OCI-LY1 (cell line): ENCODE measurements around the gene YPEL2.
A peak's percentile ranks its signal among the peaks of the same experiment; 100 is the strongest.

ENCODE experiments used
- H2AFZ ChIP-seq: fragments of 200-600 bp; sonication (generic), shearing (Covaris generic); 2 replicates; pipeline ENCODE4 v1.6.0; 2014; ENCODE audit warnings: antibody characterized with exemption, mild to moderate bottlenecking, low read length
- H3F3A ChIP-seq: fragments of 200-600 bp; sonication (generic), shearing (Covaris generic); 2 replicates; pipeline ENCODE4 v1.6.0; 2014; ENCODE audit warnings: mild to moderate bottlenecking, antibody characterized with exemption, low read length, moderate library complexity; ENCODE audit not compliant: insufficient read depth
- H3K27ac ChIP-seq: fragments of 200-600 bp; sonication (generic); 2 replicates; pipeline ENCODE4 v1.5.1; 2014; ENCODE audit warnings: low read length, mixed run types, mild to moderate bottlenecking, low read depth; ENCODE audit not compliant: poor library complexity, severe bottlenecking
- H3K27me3 ChIP-seq: fragments of 200-600 bp; sonication (generic); 2 replicates; pipeline ENCODE4 v1.6.0; 2014; ENCODE audit warnings: antibody characterized with exemption, mild to moderate bottlenecking, low read length, moderate library complexity; ENCODE audit not compliant: insufficient read depth
- H3K36me3 ChIP-seq: fragments of 200-600 bp; sonication (generic); 2 replicates; pipeline ENCODE4 v1.6.1; 2014; ENCODE audit warnings: mild to moderate bottlenecking, antibody characterized with exemption, low read length, moderate library complexity, mixed read lengths; ENCODE audit not compliant: insufficient read depth
- H3K4me1 ChIP-seq: fragments of 200-600 bp; sonication (generic); 2 replicates; pipeline ENCODE4 v1.5.1; 2014; ENCODE audit warnings: mild to moderate bottlenecking, low read length, moderate library complexity; ENCODE audit not compliant: insufficient read depth, severe bottlenecking
- H3K4me2 ChIP-seq: fragments of 200-600 bp; sonication (generic), shearing (Covaris generic); 2 replicates; pipeline ENCODE4 v1.6.1; 2014; ENCODE audit warnings: low read length
- H3K4me3 ChIP-seq: fragments of 200-600 bp; sonication (generic); 2 replicates; pipeline ENCODE4 v1.5.1; 2014; ENCODE audit warnings: low read length, low read depth, mild to moderate bottlenecking, mixed read lengths; ENCODE audit not compliant: poor library complexity, severe bottlenecking
- H3K79me2 ChIP-seq: fragments of 200-600 bp; shearing (Covaris generic); 2 replicates; pipeline ENCODE4 v1.6.1; 2016; ENCODE audit warnings: mixed run types, low read length, mixed read lengths; ENCODE audit not compliant: insufficient read depth
- H3K9ac ChIP-seq: fragments of 200-600 bp; sonication (generic), shearing (Covaris generic); 2 replicates; pipeline ENCODE4 v1.6.1; 2014; ENCODE audit warnings: mild to moderate bottlenecking, low read length, mixed read lengths
- H3K9me2 ChIP-seq: fragments of 200-600 bp; sonication (generic), shearing (Covaris generic); 2 replicates; pipeline ENCODE4 v1.6.1; 2014; ENCODE audit warnings: low read depth, mild to moderate bottlenecking, low read length, mixed read lengths
- H3K9me3 ChIP-seq: fragments of 200-600 bp; shearing (Covaris generic); 2 replicates; pipeline ENCODE4 v1.6.1; 2014; ENCODE audit warnings: low read length, mixed read lengths
- H4K20me1 ChIP-seq: fragments of 200-600 bp; sonication (generic), shearing (Covaris generic); 2 replicates; pipeline ENCODE4 v1.6.0; 2016; ENCODE audit warnings: mild to moderate bottlenecking, low read length; ENCODE audit not compliant: insufficient read depth
- CTCF ChIP-seq: fragments of 200-600 bp; sonication (generic), shearing (Covaris generic); IDR thresholded peaks from 2 replicates; pipeline ENCODE4 v1.5.1; 2017; ENCODE audit warnings: mild to moderate bottlenecking, antibody characterized with exemption, low read length, moderate library complexity, mixed read lengths
- EZH2 ChIP-seq: fragments of 200-600 bp; sonication (generic), shearing (Covaris generic); IDR thresholded peaks from 2 replicates; pipeline ENCODE4 v1.8.0; 2017; ENCODE audit warnings: borderline replicate concordance, mixed run types, mild to moderate bottlenecking, antibody characterized with exemption, low read length, moderate library complexity, mixed read lengths

The YPEL2 gene

GRCh38 chr17:59331129-59331928 lies at the start of gene YPEL2:
TSS of gene YPEL2 (plus strand) at chr17:59331655. CDS start at chr17:59353410, 21,755 bp downstream.
- H3K4me2 ChIP-seq = peak within 1 kb of the TSS; percentile 90
- peak within 1 kb of the TSS; percentile 82 for H3K4me3 ChIP-seq
- H3K9ac ChIP-seq = peak within 1 kb of the TSS; percentile 59; the same call in 1 of the 2 replicates
- no peaks in the 10 kb centered on the region for H3K27me3 ChIP-seq
- no peaks in the 10 kb centered on the region for H3K9me3 ChIP-seq
- peaks cover 3% of the 10 kb centered on the region; the same call in 1 of the 2 replicates for H3F3A ChIP-seq
- H3K27ac ChIP-seq = no peak within 1 kb of the TSS
- no peaks in the 10 kb centered on the region for H3K36me3 ChIP-seq
- peaks cover 23% of the 10 kb centered on the region for H3K4me1 ChIP-seq
- H4K20me1 ChIP-seq = no peaks in the 10 kb centered on the region
- H3K9me2 ChIP-seq = no peaks in the 10 kb centered on the region
- no peak for TF ChIP-seq CTCF
- TF ChIP-seq EZH2 = no peak
- H2AFZ ChIP-seq = 0 out of 2 replicates have a peak within 1 kb of the TSS, but pooled peaks have one; percentile 85
- H3K79me2 ChIP-seq = no peaks in the 10 kb centered on the region

- no peak overlapping the region for H2AFZ ChIP-seq
- no peak overlapping the region for H3K4me3 ChIP-seq
Measured at GRCh38 chr17:59284317-59284716, 47.1 kb upstream of the YPEL2 start.

GRCh38 chr17:59287452-59287851 lies 44.0 kb upstream of the YPEL2 start:
- Histone ChIP-seq H3K27ac (no peak overlapping the region), H3K36me3 (no peaks in the 10 kb centered on the region), H3K27me3 (no peaks in the 10 kb centered on the region), H3K4me1 (peaks cover 14% of the 10 kb centered on the region), H3K9me2 (no peaks in the 10 kb centered on the region), H3K4me2 (no peak overlapping the region), H2AFZ (no peak overlapping the region), H3F3A (no peaks in the 10 kb centered on the region), H4K20me1 (no peaks in the 10 kb centered on the region), H3K79me2 (no peaks in the 10 kb centered on the region), H3K9ac (no peak overlapping the region), H3K9me3 (no peaks in the 10 kb centered on the region), H3K4me3 (no peak overlapping the region)
- TF ChIP-seq EZH2 = no peak
- TF ChIP-seq CTCF = no peak

More at GRCh38 chr17:59284317-59284716, 47.1 kb upstream of the YPEL2 start:
- Histone ChIP-seq H3K36me3 (no peaks in the 10 kb centered on the region), H3F3A (no peaks in the 10 kb centered on the region), H3K4me1 (no peaks in the 10 kb centered on the region), H3K27ac (no peak overlapping the region), H3K9me2 (no peaks in the 10 kb centered on the region), H3K4me2 (no peak overlapping the region), H3K9me3 (no peaks in the 10 kb centered on the region), H3K27me3 (no peaks in the 10 kb centered on the region), H4K20me1 (no peaks in the 10 kb centered on the region), H3K9ac (no peak overlapping the region), H3K79me2 (no peaks in the 10 kb centered on the region)
- TF ChIP-seq EZH2 = no peak
- no peak for TF ChIP-seq CTCF
